Esophagus squamous epithelium (tissue), 5 donors: Measurements from ENCODE around the gene CAPNS2. TPM values are rescaled to one million over a fixed set of nuclear protein-coding genes. Genes with fewer than 3 reads are reported as not detected.

ENCODE experiments used
- DNase-seq: peaks from one replicate; lab custom pipeline; 2025; lab: John Stamatoyannopoulos, UW
- H3K27ac ChIP-seq, 4 donors: fragments of 200-600 bp; sonication (generic); one replicate each; pipeline ENCODE4 v1.5.1; 2016 to 2019; ENCODE audit warnings: mild to moderate bottlenecking in 1 of 4
- H3K27me3 ChIP-seq, 4 donors: fragments of 200-600 bp; sonication (generic); 1 replicate in 3 of 4; 2 replicates in 1 of 4; pipeline versions ENCODE4 v1.5.1 to v1.6.0; 2017 to 2021; ENCODE audit warnings: antibody characterized with exemption in 1 of 4
- H3K36me3 ChIP-seq, 3 donors: fragments of 200-600 bp; sonication (generic); one replicate each; pipeline ENCODE4 v1.5.1; 2016 to 2019
- H3K4me1 ChIP-seq, 3 donors: fragments of 200-600 bp; sonication (generic); one replicate each; pipeline ENCODE4 v1.5.1; 2017 to 2019
- H3K4me3 ChIP-seq, 4 donors: fragments of 200-600 bp; sonication (generic); 1 replicate in 3 of 4; 2 replicates in 1 of 4; pipeline ENCODE4 v1.5.1; 2016 to 2019; ENCODE audit warnings: mild to moderate bottlenecking in 2 of 4, moderate library complexity in 1 of 4
- H3K9me3 ChIP-seq, 3 donors: fragments of 200-600 bp; sonication (generic); one replicate each; pipeline ENCODE4 v1.5.1; 2016 to 2019
- POLR2A ChIP-seq, 4 donors: fragments of 450-650 bp; IDR thresholded peaks; one replicate each; pipeline ENCODE4 v1.6.1; 2017; ENCODE audit warnings: antibody characterized with exemption in 4 of 4, mild to moderate bottlenecking in 4 of 4, moderate library complexity in 3 of 4
- WGBS, 2 donors: methylation state at CpG; one replicate each; pipeline ENCODE4 v1.1.5; 2018; 5-methylcytosine and 5-hydroxymethylcytosine counted together
- intact Hi-C: fragments of 100-400 bp; cut with DNase I; formaldehyde crosslinking; loops from one replicate; pipeline ENCODE4 v1.15.0; 2022
- total RNA-seq, 4 donors: library from RNA; depleted of rRNA; stranded (reverse); fragments of >200 nt; gene quantifications; one replicate each; pipeline ENCODE4 v1.1.0, GENCODE V29; 2016
- TF ChIP-seq, protein P1 (sequence below), 6 experiments: fragments of 450-650 bp in 4 of 6; fragments of 200-600 bp in 2 of 6; sonication (generic) in 2 of 6; IDR thresholded peaks; one replicate each; pipeline ENCODE4 v1.5.1; 2016 to 2019; ENCODE audit warnings: antibody characterized with exemption in 6 of 6, mild to moderate bottlenecking in 4 of 6, moderate library complexity in 4 of 6
- donor health status: DM: yes; HTN: yes; CAD: no.

Gene CAPNS2
- total RNA-seq, 4 donors from 2014 or later: 58.8 to 145 (median 74.0) TPM

DNA sequence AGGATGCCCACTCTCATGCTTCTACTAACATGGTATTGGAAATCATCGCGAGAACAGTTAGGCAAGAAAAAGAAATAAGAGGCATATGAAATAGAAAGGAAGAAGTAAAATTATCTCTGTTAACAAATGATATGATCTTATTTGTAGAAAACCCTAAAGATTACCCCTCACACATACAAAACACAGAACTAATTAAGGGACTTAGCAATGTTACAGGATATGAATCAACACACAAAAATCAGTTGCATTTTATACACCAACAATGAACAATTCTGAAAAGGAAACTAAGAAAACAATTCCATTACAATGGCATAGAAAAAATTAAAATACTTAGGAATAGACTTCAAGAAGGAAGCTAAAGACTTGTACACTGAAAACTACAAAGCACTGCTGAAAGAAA, 2.7 kb upstream of the CAPNS2 start:
- Histone ChIP-seq H3K27ac (no peak overlapping the region), H3K36me3 (no peaks in the 10 kb centered on the region), H3K27me3 (no peaks in the 10 kb centered on the region), H3K9me3 (no peaks in the 10 kb centered on the region), H3K4me1 (peaks cover 15 to 39% (median 20%) of the 10 kb centered on the region in 3 donors), H3K4me3 (no peak overlapping the region)
- 80 to 83% methylated on average over 2 of the region's 2 CpGs for WGBS, 2 donors
- intact Hi-C loops: no loop called here
- DNase-seq: no peak
- no peak for TF ChIP-seq POLR2A (IDR thresholded peaks at IDR 0.05)
- TF ChIP-seq, protein P1, sequence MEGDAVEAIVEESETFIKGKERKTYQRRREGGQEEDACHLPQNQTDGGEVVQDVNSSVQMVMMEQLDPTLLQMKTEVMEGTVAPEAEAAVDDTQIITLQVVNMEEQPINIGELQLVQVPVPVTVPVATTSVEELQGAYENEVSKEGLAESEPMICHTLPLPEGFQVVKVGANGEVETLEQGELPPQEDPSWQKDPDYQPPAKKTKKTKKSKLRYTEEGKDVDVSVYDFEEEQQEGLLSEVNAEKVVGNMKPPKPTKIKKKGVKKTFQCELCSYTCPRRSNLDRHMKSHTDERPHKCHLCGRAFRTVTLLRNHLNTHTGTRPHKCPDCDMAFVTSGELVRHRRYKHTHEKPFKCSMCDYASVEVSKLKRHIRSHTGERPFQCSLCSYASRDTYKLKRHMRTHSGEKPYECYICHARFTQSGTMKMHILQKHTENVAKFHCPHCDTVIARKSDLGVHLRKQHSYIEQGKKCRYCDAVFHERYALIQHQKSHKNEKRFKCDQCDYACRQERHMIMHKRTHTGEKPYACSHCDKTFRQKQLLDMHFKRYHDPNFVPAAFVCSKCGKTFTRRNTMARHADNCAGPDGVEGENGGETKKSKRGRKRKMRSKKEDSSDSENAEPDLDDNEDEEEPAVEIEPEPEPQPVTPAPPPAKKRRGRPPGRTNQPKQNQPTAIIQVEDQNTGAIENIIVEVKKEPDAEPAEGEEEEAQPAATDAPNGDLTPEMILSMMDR (IDR thresholded peaks at IDR 0.05): no peak

DNA sequence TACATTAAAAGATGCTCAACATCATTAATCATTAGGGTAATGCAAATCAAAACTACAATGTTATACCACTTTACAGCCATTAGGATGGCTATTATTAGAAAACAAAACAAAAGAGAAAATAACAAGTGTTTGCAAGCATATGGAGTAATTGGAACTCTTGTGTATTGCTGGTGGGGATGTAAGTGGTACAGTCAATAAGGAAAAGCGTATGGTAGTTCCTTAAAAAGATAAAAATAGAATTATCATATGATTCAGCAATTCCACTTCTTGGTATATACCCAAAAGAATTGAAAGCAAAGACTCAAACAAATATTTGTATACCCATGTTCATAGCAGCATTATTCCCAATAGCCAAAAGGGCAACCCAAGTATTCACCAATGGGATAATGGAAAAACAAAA, 1.4 kb upstream of the CAPNS2 start:
- Histone ChIP-seq H3K27ac (no peak overlapping the region), H3K4me3 (no peak overlapping the region), H3K27me3 (no peaks in the 10 kb centered on the region), H3K36me3 (no peaks in the 10 kb centered on the region), H3K9me3 (no peaks in the 10 kb centered on the region), H3K4me1 (peaks cover 10 to 38% (median 17%) of the 10 kb centered on the region in 3 donors)
- TF ChIP-seq, protein P1 (IDR thresholded peaks at IDR 0.05): no peak
- no peak for TF ChIP-seq POLR2A (IDR thresholded peaks at IDR 0.05)
- 50 to 65% methylated on average over 1 of the region's 1 CpG for WGBS, 2 donors
- intact Hi-C loops: no loop called here
- no peak for DNase-seq

DNA sequence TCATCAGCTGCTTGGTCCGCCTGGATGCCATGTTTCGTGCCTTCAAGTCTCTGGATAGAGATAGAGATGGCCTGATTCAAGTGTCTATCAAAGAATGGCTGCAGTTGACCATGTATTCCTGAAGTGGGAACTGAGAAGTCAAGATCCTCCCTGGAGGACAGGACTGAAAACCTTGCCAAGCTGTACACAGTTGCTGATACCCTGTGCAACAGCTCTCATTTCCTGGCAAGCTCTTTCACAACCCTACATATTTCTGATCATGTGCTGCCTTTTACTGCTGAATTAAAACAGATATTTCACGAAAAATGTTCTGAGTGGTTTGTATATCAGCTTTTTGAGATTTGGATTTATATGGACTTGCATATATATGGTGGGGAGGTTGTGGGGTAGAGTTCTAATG, 898 bp downstream of the CAPNS2 start:
- peak overlapping the region; percentile 30 to 55 (median 48) for H3K4me3 ChIP-seq
- TF ChIP-seq, protein P1 (IDR thresholded peaks at IDR 0.05): no peak
- no peak for TF ChIP-seq POLR2A (IDR thresholded peaks at IDR 0.05)
- DNase-seq: no peak
- H3K4me1 ChIP-seq: peaks cover 5 to 49% (median 12%) of the 10 kb centered on the region in 3 donors
- H3K36me3 ChIP-seq: no peaks in the 10 kb centered on the region
- H3K9me3 ChIP-seq: no peaks in the 10 kb centered on the region
- H3K27me3 ChIP-seq: no peaks in the 10 kb centered on the region
- 38 to 43% methylated on average over 3 of the region's 3 CpGs for WGBS, 2 donors
- peak overlapping the region; percentile 69 to 87 (median 76) for H3K27ac ChIP-seq
- intact Hi-C loops: no loop called here

DNA sequence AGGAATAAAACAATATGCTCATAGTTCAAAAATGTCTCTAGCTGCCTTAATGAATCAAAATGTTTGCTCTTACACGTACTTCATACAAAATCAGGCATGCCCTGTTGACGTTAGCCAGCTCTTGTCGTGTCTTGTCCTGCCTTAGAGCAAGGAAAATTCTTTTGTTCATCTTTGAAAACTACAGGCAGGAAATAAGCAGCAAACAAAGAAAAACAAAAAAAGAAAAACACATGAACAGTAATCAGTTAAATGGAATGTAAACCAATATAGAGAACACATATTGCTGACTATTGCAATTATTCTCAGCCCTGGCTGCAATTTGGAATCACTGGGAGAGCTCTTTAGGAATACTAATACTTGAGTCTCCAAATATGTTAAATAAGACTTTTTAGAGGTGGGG, 1.7 kb downstream of the CAPNS2 start:
- H3K27me3 ChIP-seq: no peaks in the 10 kb centered on the region
- peaks cover 5 to 57% (median 12%) of the 10 kb centered on the region in 3 donors for H3K4me1 ChIP-seq
- no peaks in the 10 kb centered on the region for H3K36me3 ChIP-seq
- intact Hi-C loops: no loop called here
- DNase-seq: no peak
- H3K4me3 ChIP-seq: peak overlapping the region; percentile 21 to 55 (median 48)
- peak overlapping the region; percentile 68 to 87 (median 78) for H3K27ac ChIP-seq
- no peak for TF ChIP-seq POLR2A (IDR thresholded peaks at IDR 0.05)
- TF ChIP-seq, protein P1 (IDR thresholded peaks at IDR 0.05): no peak
- WGBS, 2 donors: 11 to 58% methylated on average over 3 of the region's 3 CpGs
- H3K9me3 ChIP-seq: no peaks in the 10 kb centered on the region

DNA sequence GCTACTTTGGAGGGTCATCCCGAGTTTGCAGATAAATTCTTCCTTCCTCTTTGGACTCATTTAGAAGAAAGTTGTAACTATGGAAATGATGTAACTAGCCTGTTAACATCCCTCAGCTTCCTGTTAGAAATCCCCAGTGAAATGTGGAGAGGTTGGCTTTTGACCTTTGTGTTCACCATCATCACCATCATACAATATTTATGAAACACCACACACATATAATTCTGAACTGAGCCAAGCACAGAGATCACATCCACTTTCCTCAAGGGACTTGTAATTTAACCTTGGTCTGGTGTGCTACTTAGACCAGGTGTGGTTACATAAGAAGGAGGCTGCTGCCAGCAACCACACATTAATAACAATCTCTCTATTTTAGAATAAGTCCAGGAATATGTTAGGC, 2.5 kb downstream of the CAPNS2 start:
- Histone ChIP-seq H3K27ac (peak overlapping the region; percentile 68 to 87 (median 78)), H3K36me3 (no peaks in the 10 kb centered on the region), H3K4me3 (peak overlapping the region; percentile 21 to 55 (median 48)), H3K9me3 (no peaks in the 10 kb centered on the region), H3K4me1 (peaks cover 5 to 58% (median 12%) of the 10 kb centered on the region in 3 donors), H3K27me3 (no peaks in the 10 kb centered on the region)
- intact Hi-C loops: no loop called here
- no peak for DNase-seq
- 13 to 15% methylated on average over 1 of the region's 1 CpG for WGBS, 2 donors
- TF ChIP-seq, protein P1 (IDR thresholded peaks at IDR 0.05): no peak
- no peak for TF ChIP-seq POLR2A (IDR thresholded peaks at IDR 0.05)
